Stimulated activated CD8-positive, alpha-beta memory T cell treated with anti-CD3 and anti-CD28 coated beads, Interleukin-4, amount 100 ng/mL, for 24 hours (primary cell): ENCODE results near the gene LAMC2.

Experiments used
- DNase-seq: peaks from one replicate; pipeline ENCODE4 v3.0.0-alpha.2; 2020; ENCODE audit warnings: low read depth

Gene LAMC2

GRCh38 chr1:183287191-183287675 is 101.2 kb downstream of the LAMC2 start:
- no peak for DNase-seq

GRCh38 chr1:183288583-183288982 is 102.5 kb downstream of the LAMC2 start:
- DNase-seq: no peak

GRCh38 chr1:183289051-183289496 is 103.0 kb downstream of the LAMC2 start:
- no peak for DNase-seq

GRCh38 chr1:183290628-183291027 is 104.6 kb downstream of the LAMC2 start:
- DNase-seq: no peak

GRCh38 chr1:183291216-183291762 is 105.2 kb downstream of the LAMC2 start:
- DNase-seq: no peak

GRCh38 chr1:183291802-183292514 is 105.9 kb downstream of the LAMC2 start:
- no peak for DNase-seq

GRCh38 chr1:183293241-183293640 is 107.2 kb downstream of the LAMC2 start:
- DNase-seq: no peak

- DNase-seq: no peak
These were observed 107.8 kb downstream of the LAMC2 start for GRCh38 chr1:183293876-183294275.
